Hepatocyte (in vitro differentiated cells): Measurements from ENCODE around the gene TSSC4. TPM values are rescaled to one million over a fixed set of nuclear protein-coding genes. Genes with fewer than 3 reads are reported as not detected.

Source experiments
- DNase-seq: peaks from one replicate; pipeline ENCODE4 v3.0.0-alpha.2; 2016; ENCODE audit warnings: low spot score
- H2AFZ ChIP-seq: fragments of 200-600 bp; sonication (generic); 2 replicates; pipeline ENCODE4 v1.6.0; 2016; ENCODE audit warnings: antibody characterized with exemption, mild to moderate bottlenecking
- H3K27ac ChIP-seq: fragments of 200-600 bp; sonication (generic); 2 replicates; pipeline ENCODE4 v1.5.1; 2016; ENCODE audit warnings: mild to moderate bottlenecking
- H3K27me3 ChIP-seq: fragments of 200-600 bp; sonication (generic); 2 replicates; pipeline ENCODE4 v1.6.1; 2016
- H3K36me3 ChIP-seq: fragments of 200-600 bp; sonication (generic); replicated peaks from 2 replicates; pipeline ENCODE4 v1.5.1; 2016; ENCODE audit warnings: low read depth; ENCODE audit not compliant: insufficient read depth
- H3K4me1 ChIP-seq: fragments of 200-600 bp; sonication (generic); 2 replicates; pipeline ENCODE4 v1.5.1; 2016; ENCODE audit warnings: mild to moderate bottlenecking, moderate library complexity; ENCODE audit not compliant: insufficient read depth
- H3K4me2 ChIP-seq: fragments of 200-600 bp; sonication (generic); 2 replicates; pipeline ENCODE4 v1.6.0; 2016
- H3K4me3 ChIP-seq: fragments of 200-600 bp; sonication (generic); 2 replicates; pipeline ENCODE4 v1.5.1; 2016; ENCODE audit warnings: mild to moderate bottlenecking
- H3K79me2 ChIP-seq: fragments of 200-600 bp; sonication (generic); 2 replicates; pipeline ENCODE4 v1.6.0; 2017; ENCODE audit warnings: mild to moderate bottlenecking
- H3K9me2 ChIP-seq: fragments of 200-600 bp; sonication (generic); replicated peaks from 2 replicates; pipeline ENCODE4 v1.6.0; 2017; ENCODE audit warnings: mild to moderate bottlenecking; ENCODE audit not compliant: insufficient read depth
- H3K9me3 ChIP-seq: fragments of 200-600 bp; sonication (generic); 2 replicates; pipeline ENCODE4 v1.5.1; 2016; ENCODE audit warnings: low read depth, mild to moderate bottlenecking
- H4K20me1 ChIP-seq: fragments of 200-600 bp; sonication (generic); 2 replicates; pipeline ENCODE4 v1.6.0; 2016; ENCODE audit warnings: mild to moderate bottlenecking; ENCODE audit not compliant: insufficient read depth, poor library complexity, severe bottlenecking
- CTCF ChIP-seq: fragments of 200-600 bp; sonication (generic); IDR thresholded peaks from 2 replicates; pipeline ENCODE4 v1.5.1; 2016; ENCODE audit warnings: antibody characterized with exemption, mild to moderate bottlenecking; ENCODE audit not compliant: poor library complexity
- EZH2 ChIP-seq: fragments of 200-600 bp; sonication (generic); IDR thresholded peaks from 2 replicates; pipeline ENCODE4 v1.6.1; 2016; ENCODE audit warnings: antibody characterized with exemption, mild to moderate bottlenecking, borderline replicate concordance
- EZH2phosphoT487 ChIP-seq: fragments of 200-600 bp; sonication (generic); IDR thresholded peaks from one replicate; pipeline ENCODE4 v1.6.1; 2018; ENCODE audit warnings: antibody characterized with exemption, mild to moderate bottlenecking, low read depth, moderate library complexity; ENCODE audit not compliant: unreplicated experiment, severe bottlenecking
- WGBS: methylation state at CpG from one replicate; pipeline ENCODE4 v1.1.6; 2016; ENCODE audit warnings: low lambda C conversion rate; ENCODE audit errors: missing lambda C conversion rate; 5-methylcytosine and 5-hydroxymethylcytosine counted together
- polyA plus RNA-seq: library from polyadenylated mRNA; unstranded; fragments of >200 nt; fragmentation: Nextera tagmentation; extraction: Ambion mirVana; gene quantifications from 2 replicates; pipeline ENCODE4 v1.2.1, GENCODE V29; 2016
- total RNA-seq: library from RNA; depleted of rRNA; stranded (reverse); fragments of >200 nt; gene quantifications from 2 replicates; pipeline ENCODE4 v1.2.3, GENCODE V29; 2014

Gene TSSC4
- total and polyA plus RNA-seq, 2 experiments from 2014 or later: 33.8 to 68.5 TPM

- Histone ChIP-seq H3K9me2 (no peaks in the 10 kb centered on the region), H3K4me3 (no peak overlapping the region), H3K36me3 (no peaks in the 10 kb centered on the region), H3K4me2 (no peak overlapping the region), H3K4me1 (peaks cover 21% of the 10 kb centered on the region), H4K20me1 (no peaks in the 10 kb centered on the region), H3K79me2 (no peaks in the 10 kb centered on the region), H3K27ac (no peak overlapping the region), H3K9me3 (no peaks in the 10 kb centered on the region), H2AFZ (no peak overlapping the region), H3K27me3 (no peaks in the 10 kb centered on the region)
- WGBS: 86% methylated on average over 30 of the region's 30 CpGs
- no peak for TF ChIP-seq EZH2phosphoT487
- TF ChIP-seq CTCF: no peak
- no peak for TF ChIP-seq EZH2
- DNase-seq: no peak
Observed at GRCh38 chr11:2411446-2412305, 11.1 kb downstream of the TSSC4 start.

GRCh38 chr11:2412323-2412722 lies 11.8 kb downstream of the TSSC4 start:
- Histone ChIP-seq H4K20me1 (no peaks in the 10 kb centered on the region), H3K4me3 (no peak overlapping the region), H3K4me2 (no peak overlapping the region), H3K27me3 (no peaks in the 10 kb centered on the region), H3K36me3 (no peaks in the 10 kb centered on the region), H3K27ac (no peak overlapping the region), H2AFZ (no peak overlapping the region), H3K9me2 (no peaks in the 10 kb centered on the region), H3K79me2 (no peaks in the 10 kb centered on the region), H3K4me1 (peaks cover 21% of the 10 kb centered on the region), H3K9me3 (no peaks in the 10 kb centered on the region)
- DNase-seq: no peak
- TF ChIP-seq EZH2phosphoT487 (no peak), EZH2 (no peak), CTCF (no peak)
- WGBS: 90% methylated on average over 6 of the region's 6 CpGs

- peaks cover 16% of the 10 kb centered on the region for H3K4me1 ChIP-seq
- no peak overlapping the region for H3K27ac ChIP-seq
- no peaks in the 10 kb centered on the region for H4K20me1 ChIP-seq
- H3K4me2 ChIP-seq: no peak overlapping the region
- no peak overlapping the region for H2AFZ ChIP-seq
- H3K9me2 ChIP-seq: no peaks in the 10 kb centered on the region
- whole genome bisulfite sequencing: 94% methylated on average over 37 of the region's 43 CpGs
- no peaks in the 10 kb centered on the region for H3K36me3 ChIP-seq
- no peak for DNase-seq
- no peaks in the 10 kb centered on the region for H3K79me2 ChIP-seq
- no peak overlapping the region for H3K4me3 ChIP-seq
- TF ChIP-seq CTCF: no peak
- no peak for TF ChIP-seq EZH2phosphoT487
- TF ChIP-seq EZH2: no peak
- H3K9me3 ChIP-seq: no peaks in the 10 kb centered on the region
- H3K27me3 ChIP-seq: no peaks in the 10 kb centered on the region
Observed at GRCh38 chr11:2413742-2414579, 13.4 kb downstream of the TSSC4 start.
